Activated CD4-positive, alpha-beta memory T cell treated with anti-CD3 and anti-CD28 coated beads for 36 hours (primary cell): Measurements from ENCODE around the gene FABP3. TPM values are rescaled to one million over a fixed set of nuclear protein-coding genes. Genes with fewer than 3 reads are reported as not detected.
A peak's percentile ranks its signal among the peaks of the same experiment; 100 is the strongest.
"Not testable (repeated sequence)": the region's sequence is repeated elsewhere in the genome, so short reads cannot be mapped to it uniquely, and the experiment has no call there.

Source experiments
- CTCF ChIA-PET: fragments of 350-600 bp; sonication (Branson Sonifier 250); formaldehyde crosslinking; loops from one replicate; lab custom pipeline; 2021; ENCODE audit warnings: antibody characterized with exemption, inconsistent platforms; lab: Charles Lee
- POLR2A ChIA-PET: fragments of 350-600 bp; sonication (Branson Sonifier 250); formaldehyde crosslinking; loops from one replicate; lab custom pipeline; 2021; ENCODE audit warnings: antibody characterized with exemption; lab: Charles Lee
- DNase-seq: peaks from one replicate; pipeline ENCODE4 v3.0.0-alpha.2; 2020
- H3K27ac Mint-ChIP-seq: one replicate; pipeline ENCODE4 v1.8.0; 2021; ENCODE audit warnings: mixed read lengths
- H3K27me3 Mint-ChIP-seq: one replicate; pipeline ENCODE4 v1.8.0; 2021; ENCODE audit warnings: mixed read lengths
- H3K36me3 Mint-ChIP-seq: one replicate; pipeline ENCODE4 v1.8.0; 2021; ENCODE audit warnings: mixed read lengths
- H3K4me1 Mint-ChIP-seq: one replicate; pipeline ENCODE4 v1.8.0; 2021; ENCODE audit warnings: low read depth, mixed read lengths
- H3K4me3 Mint-ChIP-seq: one replicate; pipeline ENCODE4 v1.8.0; 2021; ENCODE audit warnings: mild to moderate bottlenecking, mixed read lengths
- H3K9me3 Mint-ChIP-seq: one replicate; pipeline ENCODE4 v1.8.0; 2021; ENCODE audit warnings: mixed read lengths
- intact Hi-C: fragments of 100-400 bp; cut with micrococcal nuclease; formaldehyde crosslinking; loops from one replicate; pipeline ENCODE4 v1.15.1; 2023
- total RNA-seq, 2 experiments: library from RNA; stranded (reverse); gene quantifications; one replicate each; pipeline ENCODE4 v1.2.3, GENCODE V29; 2021

FABP3 gene
- total RNA-seq, 2 experiments from 2014 or later: not detected

DNA sequence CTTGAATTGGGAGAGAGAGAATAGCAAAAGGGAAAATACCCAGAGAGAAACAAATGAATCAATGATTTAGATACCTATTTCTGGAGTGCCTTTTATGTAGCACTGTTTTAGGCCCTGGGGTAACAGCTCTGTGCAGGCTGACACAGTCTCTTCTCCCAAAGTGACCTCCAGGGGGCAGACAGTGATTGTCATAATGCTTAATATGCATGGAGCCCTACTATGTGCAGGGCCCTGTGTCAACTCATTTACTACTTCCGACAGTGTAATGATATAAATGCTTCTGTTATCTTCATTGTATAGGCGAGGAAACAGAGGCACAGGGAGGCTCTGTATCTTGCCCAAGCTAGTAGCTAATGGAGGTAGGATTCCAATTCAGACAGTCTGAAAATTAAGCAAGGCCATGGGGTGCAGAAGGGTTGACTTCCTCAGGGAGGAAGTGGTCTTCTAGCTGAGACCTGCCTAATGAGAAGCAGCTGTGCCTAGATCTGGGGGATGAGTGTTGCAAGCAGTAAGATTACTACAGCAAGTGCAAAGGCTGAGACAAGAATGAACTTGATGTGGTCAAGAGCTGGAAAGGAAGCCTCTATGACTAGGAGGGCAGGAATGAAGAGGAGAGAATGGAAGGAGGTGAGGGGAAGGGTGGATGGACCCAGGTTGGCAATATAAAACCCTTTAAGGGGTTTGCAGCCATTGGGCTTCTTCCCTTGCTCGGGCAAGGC is 23.9 kb upstream of the FABP3 start:
- no peak for DNase-seq
- POLR2A ChIA-PET: no interaction called here
- H3K36me3 Mint-ChIP-seq: no peaks in the 10 kb centered on the region
- peaks cover 4% of the 10 kb centered on the region for H3K27me3 Mint-ChIP-seq
- CTCF ChIA-PET: interaction anchor here (0.8 to 5.0 kb wide), 5 partner anchors 18 to 393 kb away, joined by 3 to 86 read pairs (median 11); no protein-coding TSS in a partner anchor
- H3K4me3 Mint-ChIP-seq: no peak overlapping the region
- peaks cover 12% of the 10 kb centered on the region for H3K4me1 Mint-ChIP-seq
- no peaks in the 10 kb centered on the region for H3K9me3 Mint-ChIP-seq
- intact Hi-C loops: no loop called here
- H3K27ac Mint-ChIP-seq: no peak overlapping the region

DNA sequence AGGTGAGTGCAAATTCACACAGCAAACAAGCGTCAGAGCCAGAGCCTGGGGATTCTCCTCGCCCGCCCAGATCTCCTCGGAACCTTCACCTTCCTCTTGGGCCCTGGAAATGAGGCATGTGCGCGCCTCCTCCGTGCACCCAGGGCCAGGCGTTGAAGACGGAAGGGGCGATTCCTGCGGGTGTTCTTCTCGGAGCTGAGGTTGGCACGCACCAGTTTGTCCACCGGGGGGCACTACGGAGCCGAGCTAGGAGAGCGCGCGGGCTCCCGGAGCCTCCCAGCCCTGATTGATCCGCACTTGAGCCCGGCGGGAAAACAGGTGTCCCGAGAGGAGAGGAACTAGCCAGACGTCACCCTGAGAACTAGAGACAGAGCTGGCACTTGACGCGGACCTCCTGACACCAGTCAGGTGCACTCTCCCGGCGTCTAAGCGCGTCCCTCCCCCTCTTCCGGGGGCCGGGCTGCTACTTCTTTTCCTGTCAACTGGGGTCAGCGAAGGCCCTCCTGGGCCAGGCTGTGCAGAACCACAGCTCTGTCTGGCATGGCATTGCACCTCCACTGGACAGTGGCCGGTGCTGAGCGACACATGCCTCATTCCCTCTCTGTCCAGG is 21.8 kb upstream of the FABP3 start:
- H3K9me3 Mint-ChIP-seq: no peaks in the 10 kb centered on the region
- CTCF ChIA-PET: interaction anchor here (0.8 to 5.0 kb wide), 28 partner anchors 9 to 394 kb away, joined by 3 to 86 read pairs (median 6); partner anchors contain the start of genes FABP3, HCRTR1, PUM1 and SNRNP40
- intact Hi-C loops: loop anchor here (1.0 kb wide), 2 partner anchors 28 to 155 kb away; no protein-coding TSS in a partner anchor
- DNase-seq: peak; percentile 87
- POLR2A ChIA-PET: interaction anchor here (1.6 kb wide), 1 partner anchor 20 kb away, joined by 4 read pairs; no protein-coding TSS in a partner anchor
- H3K4me1 Mint-ChIP-seq: peaks cover 8% of the 10 kb centered on the region
- no peak overlapping the region for H3K27ac Mint-ChIP-seq
- no peaks in the 10 kb centered on the region for H3K36me3 Mint-ChIP-seq
- peak overlapping the region; percentile 75 for H3K4me3 Mint-ChIP-seq
- peaks cover 4% of the 10 kb centered on the region for H3K27me3 Mint-ChIP-seq

DNA sequence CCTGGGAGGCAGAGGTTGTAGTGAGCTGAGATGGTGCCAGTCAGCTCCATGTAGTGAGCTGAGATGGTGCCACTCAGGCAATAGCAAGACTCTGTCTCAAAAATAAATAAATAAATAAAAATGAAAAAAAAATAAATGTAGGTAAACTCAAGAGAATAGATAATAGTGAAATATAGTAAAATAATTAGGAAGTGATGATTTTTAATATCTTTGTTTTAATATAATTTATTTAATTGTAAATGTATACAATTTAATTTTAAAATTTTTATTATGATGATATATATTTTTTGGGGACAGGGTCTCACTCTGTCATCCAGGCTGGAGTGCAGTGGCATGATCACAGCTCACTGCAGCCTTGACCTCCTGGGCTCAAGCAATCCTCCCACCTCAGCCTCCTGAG is 20.6 kb upstream of the FABP3 start:
- H3K4me1 Mint-ChIP-seq: peaks cover 8% of the 10 kb centered on the region
- POLR2A ChIA-PET: interaction anchor here (0.8 to 1.6 kb wide), 2 partner anchors 19 to 97 kb away, joined by 3 to 4 read pairs; partner anchors contain the start of genes SNRNP40 and ZCCHC17
- no peaks in the 10 kb centered on the region for H3K36me3 Mint-ChIP-seq
- DNase-seq: no peak
- H3K9me3 Mint-ChIP-seq: no peaks in the 10 kb centered on the region
- CTCF ChIA-PET: interaction anchor here (1.2 to 5.0 kb wide), 7 partner anchors 19 to 396 kb away, joined by 3 to 86 read pairs (median 11); partner anchors contain the start of genes SNRNP40 and ZCCHC17
- no peak overlapping the region for H3K4me3 Mint-ChIP-seq
- H3K27me3 Mint-ChIP-seq: peaks cover 4% of the 10 kb centered on the region
- H3K27ac Mint-ChIP-seq: no peak overlapping the region
- intact Hi-C loops: no loop called here

DNA sequence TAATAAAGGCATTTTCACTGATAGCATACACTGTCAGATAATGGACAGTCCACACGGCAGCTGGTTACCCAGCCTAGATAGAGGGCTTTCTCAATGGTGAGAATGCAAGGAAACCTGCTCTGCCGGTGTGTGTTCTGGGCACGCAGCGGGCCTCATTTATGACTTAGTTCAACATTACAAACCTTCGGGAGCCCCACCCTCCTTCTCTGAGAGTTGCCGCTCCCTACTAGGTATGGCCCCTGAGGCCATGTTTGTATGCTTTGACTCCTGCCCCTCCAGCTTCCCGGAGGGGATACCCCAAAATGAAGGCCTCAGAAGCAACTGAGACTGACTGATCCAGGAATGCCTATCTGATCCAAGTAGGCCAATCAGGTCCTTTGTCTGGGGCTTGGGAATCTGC is 17.2 kb upstream of the FABP3 start:
- ChIA-PET CTCF (interaction anchor here (1.3 to 1.6 kb wide), 3 partner anchors 32 to 159 kb away, joined by 3 to 6 read pairs (median 6); no protein-coding TSS in a partner anchor), POLR2A (no interaction called here)
- Mint-ChIP-seq H3K27me3 (peaks cover 11% of the 10 kb centered on the region), H3K4me3 (no peak overlapping the region), H3K9me3 (no peaks in the 10 kb centered on the region), H3K36me3 (no peaks in the 10 kb centered on the region), H3K4me1 (peaks cover 7% of the 10 kb centered on the region), H3K27ac (no peak overlapping the region)
- DNase-seq: no peak
- intact Hi-C loops: no loop called here

GRCh38 chr1:31389616-31390015 is 16.7 kb upstream of the FABP3 start:
- intact Hi-C loops: no loop called here
- peaks cover 11% of the 10 kb centered on the region for H3K27me3 Mint-ChIP-seq
- H3K9me3 Mint-ChIP-seq: no peaks in the 10 kb centered on the region
- ChIA-PET CTCF (interaction anchor here (0.8 to 1.6 kb wide), 3 partner anchors 32 to 400 kb away, joined by 3 to 6 read pairs (median 3); no protein-coding TSS in a partner anchor), POLR2A (no interaction called here)
- no peaks in the 10 kb centered on the region for H3K36me3 Mint-ChIP-seq
- H3K4me1 Mint-ChIP-seq: peaks cover 4% of the 10 kb centered on the region
- no peak overlapping the region for H3K27ac Mint-ChIP-seq
- no peak for DNase-seq
- H3K4me3 Mint-ChIP-seq: no peak overlapping the region

DNA sequence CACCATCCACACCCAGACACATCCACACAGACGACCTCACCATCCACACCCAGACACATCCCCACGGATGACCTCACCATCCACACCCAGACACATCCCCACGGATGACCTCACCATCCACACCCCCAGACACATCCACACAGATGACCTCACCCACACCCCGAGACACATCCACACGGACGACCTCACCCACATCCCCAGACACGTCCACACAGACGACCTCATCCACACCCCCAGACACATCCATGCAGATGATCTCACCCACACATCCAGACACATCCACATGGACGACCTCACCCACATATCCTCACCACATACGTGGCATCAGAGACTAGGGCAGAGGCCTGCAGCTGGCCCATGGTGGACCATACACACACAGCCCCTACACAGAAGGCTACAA is 14.7 kb upstream of the FABP3 start:
- no peaks in the 10 kb centered on the region for H3K36me3 Mint-ChIP-seq
- peaks cover 18% of the 10 kb centered on the region for H3K27me3 Mint-ChIP-seq
- POLR2A ChIA-PET: no interaction called here
- H3K4me3 Mint-ChIP-seq: no peak overlapping the region
- H3K4me1 Mint-ChIP-seq: no peaks in the 10 kb centered on the region
- CTCF ChIA-PET: interaction anchor here (1.1 kb wide), 1 partner anchor 35 kb away, joined by 3 read pairs; no protein-coding TSS in a partner anchor
- H3K9me3 Mint-ChIP-seq: no peaks in the 10 kb centered on the region
- DNase-seq: no peak
- intact Hi-C loops: no loop called here
- no peak overlapping the region for H3K27ac Mint-ChIP-seq

- peaks cover 22% of the 10 kb centered on the region for H3K27me3 Mint-ChIP-seq
- H3K27ac Mint-ChIP-seq, H3K36me3 Mint-ChIP-seq, POLR2A ChIA-PET, CTCF ChIA-PET, H3K9me3 Mint-ChIP-seq, intact Hi-C loops, H3K4me1 Mint-ChIP-seq, H3K4me3 Mint-ChIP-seq, DNase-seq: not testable (repeated sequence)
Observed at GRCh38 chr1:31386576-31387243, 13.8 kb upstream of the FABP3 start.

DNA sequence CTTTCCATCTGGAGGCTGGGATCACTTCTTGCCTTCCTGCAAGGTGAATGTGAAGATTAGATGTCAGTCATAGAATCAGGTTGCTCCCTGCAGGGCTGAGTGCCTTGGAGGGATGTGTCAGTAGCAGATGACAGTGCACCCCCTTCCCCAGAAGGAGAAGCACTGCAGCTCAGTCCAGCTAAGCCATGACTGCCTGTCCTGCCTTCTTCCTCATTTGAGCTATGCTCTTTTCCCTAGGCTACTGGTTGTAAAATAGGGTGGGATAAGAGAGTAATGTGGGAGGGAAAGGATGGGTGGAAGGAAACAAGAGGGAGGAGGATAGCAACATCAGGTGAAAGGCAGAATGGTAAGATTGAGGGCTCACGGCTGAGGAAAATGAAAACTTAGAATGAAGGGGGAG is 11.1 kb upstream of the FABP3 start:
- POLR2A ChIA-PET: no interaction called here
- no peaks in the 10 kb centered on the region for H3K4me1 Mint-ChIP-seq
- H3K4me3 Mint-ChIP-seq: no peak overlapping the region
- CTCF ChIA-PET: interaction anchor here (2.2 kb wide), 1 partner anchor 10 kb away, joined by 14 read pairs; no protein-coding TSS in a partner anchor
- intact Hi-C loops: no loop called here
- H3K9me3 Mint-ChIP-seq: no peaks in the 10 kb centered on the region
- H3K36me3 Mint-ChIP-seq: no peaks in the 10 kb centered on the region
- DNase-seq: no peak
- peaks cover 28% of the 10 kb centered on the region for H3K27me3 Mint-ChIP-seq
- no peak overlapping the region for H3K27ac Mint-ChIP-seq

DNA sequence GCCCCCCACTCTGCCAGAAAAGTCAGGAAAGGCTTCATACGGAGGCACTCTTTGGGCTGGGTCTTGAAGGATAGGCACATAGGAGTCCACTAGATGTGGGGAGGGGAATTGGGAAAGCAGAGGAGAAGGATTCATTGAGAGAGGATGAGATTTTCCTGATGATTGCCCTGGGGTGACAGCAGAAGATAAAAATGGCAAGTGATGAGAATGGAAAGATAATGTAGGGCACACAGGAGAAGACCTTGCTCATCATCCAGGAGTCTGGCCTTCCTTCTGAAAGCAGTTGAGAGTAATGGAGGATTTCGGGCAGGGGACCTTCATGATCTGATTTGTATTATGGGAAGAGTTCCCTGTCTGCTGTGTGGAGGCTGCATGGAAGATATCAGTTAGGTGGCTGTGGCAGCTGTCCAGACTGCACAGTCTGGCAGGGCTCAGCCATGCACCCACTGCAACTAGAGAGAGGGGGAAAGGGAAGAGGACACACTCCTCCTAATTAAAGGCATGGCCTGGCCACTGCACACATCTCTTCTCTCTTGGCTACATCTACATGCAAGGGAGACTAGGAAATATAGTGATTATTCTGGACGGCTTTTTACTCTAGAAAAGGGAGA is 9.6 kb upstream of the FABP3 start:
- CTCF ChIA-PET: interaction anchor here (2.2 kb wide), 1 partner anchor 12 kb away, joined by 14 read pairs; no protein-coding TSS in a partner anchor
- Mint-ChIP-seq H3K9me3 (no peaks in the 10 kb centered on the region), H3K4me1 (no peaks in the 10 kb centered on the region), H3K4me3 (no peak overlapping the region), H3K36me3 (no peaks in the 10 kb centered on the region), H3K27me3 (peaks cover 28% of the 10 kb centered on the region), H3K27ac (no peak overlapping the region)
- no peak for DNase-seq
- intact Hi-C loops: no loop called here
- POLR2A ChIA-PET: no interaction called here

DNA sequence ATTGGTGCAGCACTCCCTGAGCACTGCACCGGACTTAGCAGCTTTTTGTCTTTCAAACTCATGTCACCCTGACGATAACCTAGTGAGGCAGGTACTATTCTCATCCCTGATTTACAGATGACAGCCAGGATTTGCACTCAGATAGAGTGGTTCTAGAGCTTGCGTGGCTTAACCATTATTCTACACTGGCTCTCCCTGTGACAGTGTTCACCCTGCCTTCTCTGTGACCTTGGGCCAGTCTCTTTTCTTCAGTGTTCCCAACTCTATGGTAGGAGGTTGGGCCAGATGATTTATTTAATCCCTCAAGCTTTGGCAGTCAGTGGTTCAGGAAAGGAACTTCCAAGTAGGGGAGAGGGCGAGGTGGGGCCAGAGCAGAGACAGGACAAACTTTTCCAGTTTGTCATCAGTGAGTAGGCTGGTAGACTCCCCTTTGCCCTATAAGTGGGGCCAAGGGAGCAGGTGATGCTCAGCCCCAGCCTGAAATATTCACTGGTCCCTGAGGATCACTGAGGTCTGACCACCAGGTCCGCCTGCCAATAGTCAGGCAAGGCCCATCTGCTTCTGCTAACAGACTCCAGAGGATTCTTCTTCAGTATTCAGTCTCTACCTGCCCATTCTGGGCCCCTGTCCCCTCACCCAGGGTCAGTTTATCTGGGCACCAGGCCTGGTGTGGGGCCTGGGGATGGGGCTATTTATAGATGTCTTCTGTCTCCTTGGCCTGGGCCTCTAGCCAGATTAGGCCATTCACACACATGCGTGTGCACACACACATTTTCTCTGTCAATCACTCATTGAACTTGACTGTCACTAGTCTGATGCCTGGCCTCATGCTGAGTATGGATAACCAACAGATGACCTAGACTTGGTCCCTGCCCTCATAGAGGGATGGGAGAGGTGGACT is 8.8 kb upstream of the FABP3 start:
- no peaks in the 10 kb centered on the region for H3K4me1 Mint-ChIP-seq
- H3K9me3 Mint-ChIP-seq: no peaks in the 10 kb centered on the region
- DNase-seq: no peak
- H3K27me3 Mint-ChIP-seq: peaks cover 27% of the 10 kb centered on the region
- POLR2A ChIA-PET: no interaction called here
- H3K4me3 Mint-ChIP-seq: no peak overlapping the region
- intact Hi-C loops: no loop called here
- CTCF ChIA-PET: no interaction called here
- no peaks in the 10 kb centered on the region for H3K36me3 Mint-ChIP-seq
- no peak overlapping the region for H3K27ac Mint-ChIP-seq

DNA sequence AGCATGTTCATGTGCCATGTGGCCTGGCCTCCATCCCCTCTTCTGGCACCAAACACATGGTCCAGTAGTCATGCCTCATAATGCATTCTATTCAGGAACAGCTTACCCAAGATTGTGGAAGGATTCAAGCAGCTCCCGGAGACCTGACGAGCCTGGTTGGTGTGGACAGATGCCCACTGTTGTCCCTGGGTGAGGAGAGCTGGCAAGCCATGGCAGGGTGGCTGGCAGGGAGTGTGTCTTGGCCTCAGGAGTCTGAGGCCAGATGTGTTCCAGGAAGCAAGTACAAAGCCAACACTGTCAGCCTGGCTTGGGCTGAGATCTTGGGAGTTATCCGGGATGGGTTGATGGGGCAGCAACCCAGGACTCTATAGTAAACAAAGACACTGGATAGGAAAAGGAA is 7.3 kb upstream of the FABP3 start:
- Mint-ChIP-seq H3K9me3 (no peaks in the 10 kb centered on the region), H3K4me1 (no peaks in the 10 kb centered on the region), H3K27ac (no peak overlapping the region), H3K36me3 (no peaks in the 10 kb centered on the region), H3K27me3 (peaks cover 21% of the 10 kb centered on the region), H3K4me3 (no peak overlapping the region)
- DNase-seq: no peak
- intact Hi-C loops: no loop called here
- ChIA-PET POLR2A (no interaction called here), CTCF (no interaction called here)
